Umbilical cord (tissue), 2 donors: ENCODE measurements around the gene CES3. TPM values are rescaled to one million over a fixed set of nuclear protein-coding genes. Genes with fewer than 3 reads are reported as not detected.
A peak's percentile ranks its signal among the peaks of the same experiment; 100 is the strongest.
"Not testable (repeated sequence)": the region's sequence is repeated elsewhere in the genome, so short reads cannot be mapped to it uniquely, and the experiment has no call there.

ENCODE experiments used
- DNase-seq: peaks from one replicate; pipeline ENCODE4 v3.0.0-alpha.2; 2015; ENCODE audit warnings: low spot score
- total RNA-seq: library from RNA; depleted of rRNA; stranded (reverse); fragments of >200 nt; gene quantifications from one replicate; pipeline ENCODE4 v1.2.3, GENCODE V29; 2014; ENCODE audit warnings: low replicate concordance; ENCODE audit not compliant: insufficient read depth

CES3 gene
- total RNA-seq, 1 donor from 2014 or later: 3.4 TPM

GRCh38 chr16:66970775-66971720 is 10.0 kb downstream of the CES3 start:
- no peak for DNase-seq

GRCh38 chr16:66972983-66973382 is 11.9 kb downstream of the CES3 start:
- DNase-seq: no peak

- no peak for DNase-seq
Observed at GRCh38 chr16:66973716-66974115, 12.7 kb downstream of the CES3 start.

GRCh38 chr16:66974156-66974931 is 13.3 kb downstream of the CES3 start:
- DNase-seq: not testable (repeated sequence)

GRCh38 chr16:66974932-66975246 is 13.8 kb downstream of the CES3 start:
- DNase-seq: not testable (repeated sequence)

GRCh38 chr16:66975302-66975893 is 14.3 kb downstream of the CES3 start:
- DNase-seq: no peak

GRCh38 chr16:66976746-66977145 is 15.7 kb downstream of the CES3 start:
- no peak for DNase-seq

GRCh38 chr16:66977341-66978113 is 16.5 kb downstream of the CES3 start:
- DNase-seq: peak; percentile 77

GRCh38 chr16:66979011-66979717 is 18.1 kb downstream of the CES3 start:
- peak; percentile 23 for DNase-seq

GRCh38 chr16:66983033-66983432 is 22.0 kb downstream of the CES3 start:
- DNase-seq: no peak

GRCh38 chr16:66984892-66985311 is 23.8 kb downstream of the CES3 start:
- no peak for DNase-seq

GRCh38 chr16:66986559-66986958 is 25.5 kb downstream of the CES3 start:
- no peak for DNase-seq

- no peak for DNase-seq
Observed at GRCh38 chr16:66988197-66988788, 27.2 kb downstream of the CES3 start, which contains the start of gene CES4A. TSS of gene CES4A (plus strand) at chr16:66988589. CDS start at chr16:66988773, 184 bp downstream.

GRCh38 chr16:66991545-66992077 is 30.5 kb downstream of the CES3 start:
- no peak for DNase-seq

GRCh38 chr16:66993558-66993957 is 32.5 kb downstream of the CES3 start:
- DNase-seq: not testable (repeated sequence)

- no peak for DNase-seq
Observed at GRCh38 chr16:66996324-66996982, 35.4 kb downstream of the CES3 start.

- DNase-seq: no peak
Observed at GRCh38 chr16:66996983-66997358, 35.9 kb downstream of the CES3 start.

GRCh38 chr16:67000384-67001351 is 39.6 kb downstream of the CES3 start:
- peak; percentile 70 for DNase-seq
